Endothelial cell of umbilical vein (primary cell): Measurements from ENCODE around the gene USP36. TPM values are rescaled to one million over a fixed set of nuclear protein-coding genes. Genes with fewer than 3 reads are reported as not detected.
A peak's percentile ranks its signal among the peaks of the same experiment; 100 is the strongest.

ENCODE experiments used
- BruUV-seq: library from RNA; stranded (reverse); fragments of 400-500 nt; replicated peaks from 2 replicates; lab custom pipeline; 2021; lab: Mats Ljungman, UMichigan
- CTCF ChIA-PET: fragments of 300-600, 350-600 bp; sonication (Branson Sonifier 250); formaldehyde crosslinking; loops from one replicate; lab custom pipeline; 2021; ENCODE audit warnings: antibody characterized with exemption, inconsistent platforms; lab: Charles Lee
- POLR2A ChIA-PET: fragments of 300-600, 350-600 bp; sonication (Branson Sonifier 250); formaldehyde crosslinking; loops from one replicate; lab custom pipeline; 2021; ENCODE audit warnings: antibody characterized with exemption, inconsistent platforms; lab: Charles Lee
- DNase-seq: peaks from one replicate; pipeline ENCODE4 v3.0.0-alpha.2; 2011; ENCODE audit warnings: low read depth, low spot score
- FAIRE-seq: peaks from 2 replicates; lab custom pipeline; 2011; peaks lifted over from hg19 to GRCh38; lab: Jason Lieb, UNC
- H2AFZ ChIP-seq: 2 replicates; pipeline ENCODE4 v1.6.0; 2012; ENCODE audit warnings: low read depth, low read length, control low read depth, inconsistent platforms
- H3K27ac ChIP-seq: 2 replicates; pipeline ENCODE4 v1.5.1; 2011; ENCODE audit warnings: low read depth, mild to moderate bottlenecking, control low read depth, low read length, moderate library complexity; ENCODE audit not compliant: insufficient read depth
- H3K27me3 ChIP-seq, 2 experiments: 2 replicates each; pipeline versions ENCODE4 v1.6.0 to v1.6.1; 2011; ENCODE audit warnings: low read length in 2 of 2, mixed read lengths in 1 of 2; ENCODE audit not compliant: control insufficient read depth in 2 of 2, insufficient read depth in 2 of 2
- H3K36me3 ChIP-seq, 2 experiments: 2 replicates in 1 of 2; 3 replicates in 1 of 2; pipeline ENCODE4 v1.5.1; 2011; ENCODE audit warnings: low read length in 2 of 2, mild to moderate bottlenecking in 1 of 2, moderate library complexity in 1 of 2; ENCODE audit not compliant: control insufficient read depth in 2 of 2, insufficient read depth in 2 of 2; ENCODE audit errors: extremely low read depth in 1 of 2
- H3K4me1 ChIP-seq: 3 replicates; pipeline ENCODE4 v1.5.1; 2011; ENCODE audit warnings: mild to moderate bottlenecking, low read length; ENCODE audit not compliant: control insufficient read depth, insufficient read depth; ENCODE audit errors: extremely low read depth
- H3K4me2 ChIP-seq: 2 replicates; pipeline ENCODE4 v1.6.1; 2011; ENCODE audit warnings: low read length, control low read depth, mixed read lengths; ENCODE audit not compliant: insufficient read depth
- H3K4me3 ChIP-seq, 3 experiments: fragments of 200-600 bp in 1 of 3; sonication (generic), shearing (Covaris generic) in 1 of 3; replicated peaks in 1 of 3; 2 replicates each; pipeline ENCODE4 v1.5.1; 2011 to 2016; ENCODE audit warnings: control low read depth in 3 of 3, low read length in 3 of 3, mild to moderate bottlenecking in 2 of 3, inconsistent platforms in 1 of 3, low read depth in 1 of 3, moderate library complexity in 1 of 3; ENCODE audit not compliant: insufficient read depth in 1 of 3
- H3K79me2 ChIP-seq: 2 replicates; pipeline ENCODE4 v1.6.0; 2012; ENCODE audit warnings: low read length, inconsistent platforms; ENCODE audit not compliant: control insufficient read depth, insufficient read depth
- H3K9ac ChIP-seq: replicated peaks from 2 replicates; pipeline ENCODE3; 2011; ENCODE audit warnings: low read length, control low read depth; ENCODE audit not compliant: insufficient read depth; ENCODE audit errors: extremely low read depth
- H3K9me1 ChIP-seq: replicated peaks from 3 replicates; pipeline ENCODE4 v1.6.0; 2011; ENCODE audit warnings: mild to moderate bottlenecking, low read length; ENCODE audit not compliant: control insufficient read depth, insufficient read depth; ENCODE audit errors: extremely low read depth
- H3K9me3 ChIP-seq: replicated peaks from 2 replicates; pipeline ENCODE4 v1.5.1; 2012; ENCODE audit warnings: low read length, inconsistent platforms; ENCODE audit not compliant: control insufficient read depth, insufficient read depth
- H4K20me1 ChIP-seq: replicated peaks from 2 replicates; pipeline ENCODE3; 2011; ENCODE audit warnings: mild to moderate bottlenecking, low read length; ENCODE audit not compliant: control insufficient read depth, insufficient read depth; ENCODE audit errors: extremely low read depth
- EZH2 ChIP-seq: IDR thresholded peaks from 2 replicates; pipeline ENCODE4 v1.6.1; 2012; ENCODE audit warnings: borderline replicate concordance, low read depth, mild to moderate bottlenecking, moderate library complexity, low read length, inconsistent platforms; ENCODE audit not compliant: severe bottlenecking
- FOS ChIP-seq: IDR thresholded peaks from 2 replicates; pipeline ENCODE4 v1.6.1; 2011; ENCODE audit warnings: mild to moderate bottlenecking, low read length, moderate library complexity, borderline replicate concordance; ENCODE audit not compliant: insufficient read depth
- GATA2 ChIP-seq: IDR thresholded peaks from 2 replicates; pipeline ENCODE4 v1.7.0; 2011; ENCODE audit warnings: low read depth, mild to moderate bottlenecking, moderate library complexity, mixed read lengths, low read length; ENCODE audit not compliant: insufficient read length, insufficient read depth
- JUN ChIP-seq: IDR thresholded peaks from 2 replicates; pipeline ENCODE4 v1.6.1; 2011; ENCODE audit warnings: borderline replicate concordance, low read depth; ENCODE audit not compliant: insufficient read length, insufficient read depth
- MAX ChIP-seq: IDR thresholded peaks from 2 replicates; pipeline ENCODE4 v1.6.1; 2011; ENCODE audit not compliant: insufficient read depth, insufficient read length
- MYC ChIP-seq: IDR thresholded peaks from one replicate; pipeline ENCODE4 v1.6.1; 2011; ENCODE audit warnings: mild to moderate bottlenecking, low read depth, low read length
- POLR2A ChIP-seq: IDR thresholded peaks from 2 replicates; pipeline ENCODE4 v1.6.1; 2012; ENCODE audit warnings: low read depth, mild to moderate bottlenecking, control low read depth, low read length
- POLR2AphosphoS5 ChIP-seq: IDR thresholded peaks from 2 replicates; pipeline ENCODE4 v1.6.1; 2012; ENCODE audit warnings: low read depth, mild to moderate bottlenecking, control low read depth, low read length, moderate library complexity; ENCODE audit not compliant: insufficient read depth
- dilution Hi-C: fragments of 300-500 bp; cut with MboI; formaldehyde crosslinking; loops from one replicate; pipeline ENCODE4 v1.15.0; 2019; ENCODE audit warnings: low sequenced_read_pairs; ENCODE audit not compliant: extremely low pct_ligation_motif_present
- intact Hi-C: fragments of 100-400 bp; cut with micrococcal nuclease; formaldehyde crosslinking; loops from one replicate; pipeline ENCODE4 v1.10.0; 2022
- polyA plus RNA-seq, 4 experiments: library from polyadenylated mRNA; depleted of rRNA in 3 of 4; stranded (reverse) in 3 of 4; unstranded in 1 of 4; fragments of >200 nt; gene quantifications; 2 replicates each; pipeline versions ENCODE4 v1.2.1 to v1.2.3, GENCODE V29; 2011 to 2012; ENCODE audit warnings: missing spikeins in 1 of 4
- total RNA-seq: library from RNA; stranded (reverse); gene quantifications from 2 replicates; pipeline ENCODE4 v1.2.3, GENCODE V29; 2021
- TF ChIP-seq, protein P1 (sequence below), 2 donors: IDR thresholded peaks; 1 replicate in 1 of 2; 2 replicates in 1 of 2; pipeline ENCODE4 v1.5.1; 2011; ENCODE audit warnings: low read length in 2 of 2, mild to moderate bottlenecking in 2 of 2, moderate library complexity in 2 of 2, control low read depth in 1 of 2, inconsistent platforms in 1 of 2, low read depth in 1 of 2; ENCODE audit not compliant: insufficient read depth in 1 of 2; ENCODE audit errors: extremely low read depth in 1 of 2

The USP36 gene
- total and polyA plus RNA-seq, 2 donors (not counting 3 experiments of a cell fraction or from before 2014, with no cell fraction given), result 29.8 to 46.6 TPM

DNA sequence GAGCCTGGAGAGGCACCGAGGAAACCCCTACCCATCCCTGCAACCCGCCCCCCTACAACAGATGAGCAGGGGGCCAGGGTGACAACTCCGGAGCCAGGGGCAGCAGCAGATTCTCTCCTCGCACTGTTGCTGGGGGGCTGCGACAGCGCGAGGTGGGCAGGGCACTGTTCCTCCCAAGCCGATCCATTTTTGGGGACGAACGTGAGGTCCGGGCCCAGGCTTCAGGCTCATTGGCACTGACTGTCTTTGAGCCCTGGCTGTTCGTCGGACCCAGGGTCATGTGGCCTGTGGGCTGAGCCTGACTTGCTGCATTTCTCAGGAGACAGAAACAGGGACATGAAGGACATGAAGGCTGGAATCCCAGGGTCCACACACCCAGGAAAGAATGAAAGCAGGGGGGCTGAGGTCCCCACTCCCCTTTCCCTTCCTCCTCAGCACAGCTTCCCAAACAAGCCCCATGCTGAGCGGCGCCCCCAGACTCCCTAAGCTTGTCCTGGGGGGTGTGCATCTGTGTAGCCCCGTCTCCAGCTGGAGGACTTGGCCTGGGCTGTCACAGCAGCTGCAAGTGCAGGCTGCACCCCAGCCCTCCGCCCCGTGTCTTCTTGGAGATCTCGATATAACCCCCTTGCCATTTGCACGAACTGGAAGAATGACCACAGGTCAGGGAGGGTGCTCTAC lies 43.7 kb upstream of the USP36 start:
- no peaks in the 10 kb centered on the region for H3K9me3 ChIP-seq
- H3K4me3 ChIP-seq, result no peak overlapping the region
- H3K36me3 ChIP-seq, result peaks cover 0 to 2% of the 10 kb centered on the region in 2 experiments
- CTCF ChIA-PET, result interaction anchor here (1.0 to 4.0 kb wide), 8 partner anchors 10 to 87 kb away, joined by 3 to 41 read pairs (median 8); no protein-coding TSS in a partner anchor
- peak overlapping the region; percentile 85 for H3K27ac ChIP-seq
- no peaks in the 10 kb centered on the region for H3K27me3 ChIP-seq
- peak overlapping the region; percentile 10 for H3K4me2 ChIP-seq
- TF ChIP-seq JUN (no peak), MYC (no peak), EZH2 (no peak), POLR2AphosphoS5 (no peak), MAX (no peak), POLR2A (no peak), FOS (no peak), GATA2 (no peak)
- TF ChIP-seq, protein P1, sequence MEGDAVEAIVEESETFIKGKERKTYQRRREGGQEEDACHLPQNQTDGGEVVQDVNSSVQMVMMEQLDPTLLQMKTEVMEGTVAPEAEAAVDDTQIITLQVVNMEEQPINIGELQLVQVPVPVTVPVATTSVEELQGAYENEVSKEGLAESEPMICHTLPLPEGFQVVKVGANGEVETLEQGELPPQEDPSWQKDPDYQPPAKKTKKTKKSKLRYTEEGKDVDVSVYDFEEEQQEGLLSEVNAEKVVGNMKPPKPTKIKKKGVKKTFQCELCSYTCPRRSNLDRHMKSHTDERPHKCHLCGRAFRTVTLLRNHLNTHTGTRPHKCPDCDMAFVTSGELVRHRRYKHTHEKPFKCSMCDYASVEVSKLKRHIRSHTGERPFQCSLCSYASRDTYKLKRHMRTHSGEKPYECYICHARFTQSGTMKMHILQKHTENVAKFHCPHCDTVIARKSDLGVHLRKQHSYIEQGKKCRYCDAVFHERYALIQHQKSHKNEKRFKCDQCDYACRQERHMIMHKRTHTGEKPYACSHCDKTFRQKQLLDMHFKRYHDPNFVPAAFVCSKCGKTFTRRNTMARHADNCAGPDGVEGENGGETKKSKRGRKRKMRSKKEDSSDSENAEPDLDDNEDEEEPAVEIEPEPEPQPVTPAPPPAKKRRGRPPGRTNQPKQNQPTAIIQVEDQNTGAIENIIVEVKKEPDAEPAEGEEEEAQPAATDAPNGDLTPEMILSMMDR (IDR thresholded peaks at IDR 0.05; ENCODE audit: extremely low read depth in 1 of 2, insufficient read depth in 1 of 2, low read depth in 1 of 2, low read length in 2 of 2), result no peak
- H2AFZ ChIP-seq, result no peak overlapping the region
- peaks cover 36% of the 10 kb centered on the region for H3K4me1 ChIP-seq
- POLR2A ChIA-PET, result interaction anchor here (1.2 kb wide), 1 partner anchor 50 kb away, joined by 4 read pairs; no protein-coding TSS in a partner anchor
- H3K9ac ChIP-seq, result peak overlapping the region; percentile 29
- no peaks in the 10 kb centered on the region for H3K9me1 ChIP-seq
- H4K20me1 ChIP-seq, result no peaks in the 10 kb centered on the region
- dilution Hi-C loops (no loop called here), intact Hi-C loops (no loop called here)
- no peak for FAIRE-seq
- DNase-seq, result no peak
- H3K79me2 ChIP-seq, result peaks cover 20% of the 10 kb centered on the region
- TSS peak; percentile 6 for BruUV-seq
